Measurements from ENCODE around the gene ARNT2.
"Not testable (repeated sequence)": the region's sequence is repeated elsewhere in the genome, so short reads cannot be mapped to it uniquely, and the experiment has no call there.

The ARNT2 gene

DNA sequence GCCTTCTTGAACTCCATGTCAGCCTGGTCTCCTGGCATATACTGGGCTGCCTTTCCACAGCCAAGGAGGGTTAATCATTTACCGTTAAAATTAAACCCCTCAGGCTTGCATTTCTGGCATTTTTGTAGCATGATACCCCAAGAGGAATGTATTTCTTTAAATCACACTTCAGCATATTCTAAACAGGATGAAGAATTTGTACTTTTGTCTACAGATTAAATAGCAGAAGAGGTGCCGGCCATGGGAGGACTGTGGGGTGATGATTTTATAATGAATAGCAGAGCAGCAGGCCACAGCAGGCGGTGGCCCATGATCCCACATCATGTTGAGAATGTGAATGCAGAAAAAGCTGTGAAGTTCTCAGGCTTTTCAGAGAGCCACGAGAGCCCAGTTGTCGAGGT is 90.2 kb downstream of the ARNT2 start:
- DNase-seq, result no peak

GRCh38 chr15:80494756-80495155 is 90.6 kb downstream of the ARNT2 start:
- no peak for DNase-seq

- DNase-seq, result no peak
Observed at GRCh38 chr15:80495401-80495942, 91.3 kb downstream of the ARNT2 start.

GRCh38 chr15:80496096-80496495 is 91.9 kb downstream of the ARNT2 start:
- DNase-seq, result no peak

DNA sequence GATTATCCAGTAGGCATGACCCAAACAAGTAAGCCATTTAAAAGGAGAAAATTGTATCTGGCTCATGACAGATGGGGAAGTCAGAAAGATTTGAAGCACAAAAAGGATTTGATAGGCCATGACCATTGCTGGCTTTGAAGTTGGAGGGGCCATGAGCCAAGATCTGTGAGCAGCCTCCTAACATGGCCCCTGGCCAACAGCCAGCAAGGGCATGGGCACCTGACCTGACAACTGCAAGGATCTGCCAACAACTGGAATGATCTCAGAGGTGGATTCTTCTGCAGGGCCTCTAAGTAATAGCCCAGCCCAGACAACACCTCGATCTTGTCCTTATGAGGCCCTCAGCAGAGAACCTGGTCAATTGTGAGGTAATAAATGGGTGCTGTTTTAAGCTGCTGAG is 93.0 kb downstream of the ARNT2 start:
- DNase-seq, result no peak

- no peak for DNase-seq
Observed at GRCh38 chr15:80498652-80499051, 94.5 kb downstream of the ARNT2 start.

DNA sequence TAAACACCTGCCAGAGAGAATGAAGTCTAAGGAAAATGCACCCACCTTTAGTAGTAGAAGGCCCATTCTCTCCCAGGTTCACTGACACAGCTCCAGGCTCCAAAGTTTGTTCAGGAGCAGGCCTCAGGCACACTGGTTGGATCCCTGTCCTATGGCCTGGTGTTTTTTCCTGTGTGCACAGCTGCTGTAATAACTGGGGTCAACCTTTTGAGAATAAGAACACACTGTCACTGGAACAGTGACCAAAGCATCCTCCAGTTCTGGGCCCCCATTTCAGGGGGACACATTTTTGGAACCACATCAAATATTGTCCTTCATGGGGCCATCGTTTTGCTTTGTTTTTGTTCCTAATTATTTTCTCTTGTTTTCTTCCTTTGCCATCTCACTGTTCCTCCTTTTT is 95.8 kb downstream of the ARNT2 start:
- DNase-seq, result no peak

GRCh38 chr15:80501476-80501875 is 97.3 kb downstream of the ARNT2 start:
- DNase-seq, result no peak

- no peak for DNase-seq
Observed at GRCh38 chr15:80502782-80503181, 98.6 kb downstream of the ARNT2 start.

DNA sequence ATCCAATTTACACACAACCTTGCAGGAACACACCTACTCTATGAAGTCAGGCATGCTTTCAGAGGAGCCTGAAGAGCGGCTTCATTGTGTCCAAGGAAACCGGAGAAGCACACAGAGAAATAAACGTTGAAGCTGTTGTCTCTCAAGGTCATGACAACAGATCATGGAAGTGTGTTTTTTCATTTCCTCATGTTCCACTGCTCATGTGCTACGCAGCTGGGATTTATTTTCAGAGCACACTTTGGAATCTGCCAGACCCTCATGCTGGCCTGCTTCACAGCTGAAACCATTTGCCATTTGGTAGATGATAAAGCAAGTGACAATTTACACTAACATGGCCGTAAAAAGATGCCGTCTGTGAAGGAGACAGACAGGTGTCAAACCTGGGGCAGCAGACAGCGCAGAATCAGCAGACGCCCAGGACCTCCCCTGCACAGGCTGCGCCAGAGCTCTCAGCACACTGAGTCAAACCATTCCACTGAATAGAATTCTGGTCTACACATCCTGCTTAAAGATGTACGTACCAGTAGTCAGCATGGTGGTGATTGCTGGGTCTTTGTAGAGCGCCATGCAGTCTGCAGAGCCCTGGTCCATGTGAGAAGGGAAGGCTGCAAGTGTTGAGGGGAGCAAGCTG is 99.3 kb downstream of the ARNT2 start:
- no peak for DNase-seq

DNA sequence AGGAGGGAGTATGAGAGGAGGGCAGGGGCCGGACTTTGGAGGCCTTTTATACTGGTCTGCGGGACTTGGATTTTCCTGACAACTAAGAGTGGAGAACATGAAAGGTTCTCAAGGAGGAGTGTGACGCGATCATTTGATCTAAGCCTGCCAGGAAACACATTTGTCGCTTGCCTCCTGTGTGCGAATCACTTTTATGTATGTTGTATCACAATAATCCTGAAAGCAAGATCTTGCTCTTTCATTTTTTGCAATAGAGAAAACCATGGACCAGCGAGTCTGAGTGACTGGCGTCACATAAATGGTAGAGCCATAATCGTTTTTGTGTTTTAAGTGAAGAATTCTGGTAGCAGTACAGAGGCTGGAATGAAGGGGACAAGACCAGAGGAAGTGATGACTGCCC is 100.7 kb downstream of the ARNT2 start:
- DNase-seq, result no peak

DNA sequence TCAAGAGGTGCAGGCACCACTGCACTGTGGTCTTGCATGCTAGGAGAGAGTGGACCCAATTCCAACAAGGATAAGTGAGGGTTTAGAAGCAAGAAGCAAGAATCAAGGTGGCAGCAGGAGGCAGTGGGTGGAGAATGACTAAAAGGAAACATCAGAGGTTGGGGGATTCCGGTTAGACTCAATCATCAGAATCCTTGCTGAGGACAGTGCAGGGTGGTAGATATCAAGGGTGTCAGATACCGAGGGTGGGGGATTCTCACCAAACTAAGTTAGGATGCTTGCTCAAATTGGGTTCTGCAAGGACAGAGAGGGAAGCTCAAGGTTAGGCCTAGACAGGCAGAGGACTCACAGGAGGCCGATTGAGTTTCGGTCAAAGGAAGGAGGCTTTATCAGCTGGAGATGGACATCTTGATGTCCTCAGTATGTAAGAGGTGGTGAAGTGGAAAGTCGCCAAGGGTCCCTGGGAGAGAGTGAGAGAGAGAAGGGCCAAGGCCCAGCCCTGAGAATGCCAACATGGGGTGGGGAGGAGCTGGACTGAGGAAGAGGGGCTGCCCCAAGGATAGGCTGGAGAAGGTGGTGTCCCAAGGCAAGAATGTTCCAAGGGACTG is 102.2 kb downstream of the ARNT2 start:
- no peak for DNase-seq

- DNase-seq, result no peak
Observed at GRCh38 chr15:80507131-80507530, 102.9 kb downstream of the ARNT2 start.

DNA sequence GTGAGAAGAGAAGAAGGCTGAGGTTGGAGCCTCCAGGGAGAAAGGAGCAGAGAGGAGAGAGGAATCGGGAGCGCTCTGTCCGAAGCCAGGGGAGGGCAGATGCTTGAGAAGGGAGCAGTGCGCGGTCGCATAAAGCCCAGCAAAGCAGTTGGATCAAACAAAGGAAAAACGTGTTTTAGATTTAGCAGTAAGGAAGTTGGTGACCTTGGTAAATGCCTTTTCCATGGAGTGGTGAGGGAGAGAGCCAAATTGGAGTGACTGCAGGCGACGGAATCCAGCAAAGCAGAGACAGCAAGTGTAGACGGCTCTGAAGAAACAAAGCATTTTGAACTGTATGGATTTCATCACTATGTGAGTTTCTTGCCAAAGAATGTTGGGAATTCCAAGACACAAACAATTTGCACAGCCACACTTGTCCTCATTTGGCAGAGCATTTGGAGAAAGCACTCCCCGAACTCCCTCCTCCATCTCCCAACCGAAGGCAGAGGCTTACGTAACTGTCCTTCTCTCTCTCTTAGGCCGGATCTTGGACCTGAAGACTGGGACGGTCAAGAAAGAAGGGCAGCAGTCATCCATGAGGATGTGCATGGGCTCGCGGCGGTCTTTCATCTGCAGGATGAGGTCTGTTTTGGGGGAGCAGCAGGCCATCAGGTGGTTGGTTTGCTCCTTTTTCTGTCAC is 103.6 kb downstream of the ARNT2 start:
- DNase-seq, result no peak

DNA sequence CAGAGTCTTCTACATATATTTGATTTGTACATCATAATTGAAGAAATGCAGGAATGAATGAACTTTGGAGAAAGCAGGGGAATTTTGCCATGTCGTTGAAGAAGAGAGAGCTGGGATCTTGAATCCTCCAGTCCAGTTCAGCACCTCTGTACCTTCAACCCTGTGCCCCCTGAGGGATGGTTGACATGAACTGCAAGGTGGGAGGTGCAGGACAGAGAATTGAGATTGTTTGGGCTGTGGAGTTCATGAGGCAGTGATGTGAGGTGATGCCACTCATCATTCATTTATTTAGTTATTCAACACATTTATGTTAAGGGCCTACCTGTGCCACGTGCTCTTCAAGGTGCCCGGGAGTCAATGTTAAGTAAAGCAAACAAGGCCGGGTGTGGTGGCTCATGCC is 104.6 kb downstream of the ARNT2 start:
- DNase-seq, result no peak

- no peak for DNase-seq
Observed at GRCh38 chr15:80509800-80510199, 105.6 kb downstream of the ARNT2 start.

- DNase-seq, result not testable (repeated sequence)
Observed at GRCh38 chr15:80510985-80511384, 106.8 kb downstream of the ARNT2 start.

GRCh38 chr15:80512726-80513660 is 108.8 kb downstream of the ARNT2 start:
- peak; percentile 19 for DNase-seq

- DNase-seq, result no peak
Observed at GRCh38 chr15:80514071-80514780, 110.0 kb downstream of the ARNT2 start.

- no peak for DNase-seq
Observed at GRCh38 chr15:80517290-80517689, 113.1 kb downstream of the ARNT2 start.

DNA sequence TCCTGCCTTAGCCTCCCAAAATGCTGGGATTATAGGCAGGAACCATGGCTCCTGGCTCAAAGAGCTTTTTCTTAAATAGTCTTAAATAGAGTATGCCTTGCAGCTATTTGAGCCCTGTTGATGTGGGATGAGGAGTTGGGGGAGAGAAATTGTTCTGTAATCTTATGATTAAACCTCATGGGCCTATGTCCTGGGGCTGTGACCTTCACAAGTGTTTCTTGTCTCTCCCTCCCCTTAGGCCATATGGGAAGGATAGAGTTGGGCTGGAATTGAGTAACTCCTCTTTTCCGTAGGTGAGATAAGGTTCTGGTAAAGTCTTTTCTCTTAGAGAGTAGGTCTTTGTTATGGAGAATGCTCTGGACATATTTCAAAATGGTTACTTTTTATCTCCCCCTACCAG is 114.3 kb downstream of the ARNT2 start:
- DNase-seq, result no peak

DNA sequence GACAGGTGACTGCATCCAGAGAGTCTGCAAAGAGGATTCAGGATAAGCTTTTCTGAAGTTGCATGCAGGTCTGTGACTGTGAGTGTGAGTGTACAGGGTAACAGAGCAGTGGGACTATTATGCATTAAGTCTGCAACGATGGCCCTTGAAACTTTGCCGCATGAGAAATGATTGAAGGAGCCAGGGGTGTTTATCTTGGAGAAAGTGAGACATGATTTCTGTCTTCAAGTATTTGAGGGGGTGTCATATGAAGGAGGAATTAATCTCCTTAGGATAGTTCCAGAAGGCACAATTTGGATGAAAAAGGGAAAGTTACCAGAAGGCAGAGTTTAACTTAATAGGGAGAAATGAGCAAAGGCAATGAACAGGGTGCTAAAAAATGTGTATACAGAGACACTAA is 119.6 kb downstream of the ARNT2 start:
- no peak for DNase-seq

Measured in hematopoietic multipotent progenitor cell treated with erythropoietin and hydrocortisone succinate and interleukin-3 and kit ligand, for 4 days (in vitro differentiated cells).